ENCODE measurements around the gene PTK6. TPM values are rescaled to one million over a fixed set of nuclear protein-coding genes. Genes with fewer than 3 reads are reported as not detected.

PTK6 gene
- total RNA-seq, 2 donors from 2014 or later: 0.56 TPM; not detected in 1

DNA sequence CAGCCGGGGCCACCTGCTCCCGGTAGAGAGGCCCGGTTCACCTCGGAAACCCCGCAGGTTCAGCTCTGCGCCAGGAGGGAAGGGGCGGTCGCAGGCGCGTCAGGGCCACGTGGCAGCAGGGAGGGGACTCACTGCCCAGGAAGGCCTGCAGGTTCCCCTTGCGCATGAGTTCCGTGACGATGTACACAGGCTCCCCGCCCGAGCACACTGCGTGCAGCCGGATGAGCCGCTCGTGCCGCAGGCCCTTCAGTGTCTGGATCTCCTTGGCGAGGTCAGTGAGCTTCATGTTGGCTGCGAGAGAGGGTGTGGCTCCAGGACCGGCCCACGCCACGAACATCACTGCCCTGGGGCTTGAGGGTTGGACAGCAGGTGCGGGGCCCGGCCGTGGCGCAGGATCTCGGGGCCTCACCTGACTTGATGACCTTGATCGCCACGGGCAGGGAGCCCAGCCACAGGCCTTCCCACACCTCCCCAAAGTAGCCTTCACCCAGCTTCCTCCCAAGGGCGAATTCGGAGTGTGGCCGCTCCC, 4.9 kb upstream of the PTK6 start:
- Histone ChIP-seq H3K27ac (no peak overlapping the region), H3K4me3 (no peak overlapping the region), H3K27me3 (replicated peaks; ENCODE audit: insufficient read depth) (no peaks in the 10 kb centered on the region), H3K9me3 (no peaks in the 10 kb centered on the region), H3K36me3 (no peaks in the 10 kb centered on the region), H3K4me1 (ENCODE audit: control insufficient read depth in 1 of 2, low read depth in 2 of 2) (peaks cover 0 to 5% of the 10 kb centered on the region in 2 donors)
- ATAC-seq (ENCODE audit: insufficient number of reproducible peaks, low FRiP score, low read depth): no peak
- TF ChIP-seq, protein P1, sequence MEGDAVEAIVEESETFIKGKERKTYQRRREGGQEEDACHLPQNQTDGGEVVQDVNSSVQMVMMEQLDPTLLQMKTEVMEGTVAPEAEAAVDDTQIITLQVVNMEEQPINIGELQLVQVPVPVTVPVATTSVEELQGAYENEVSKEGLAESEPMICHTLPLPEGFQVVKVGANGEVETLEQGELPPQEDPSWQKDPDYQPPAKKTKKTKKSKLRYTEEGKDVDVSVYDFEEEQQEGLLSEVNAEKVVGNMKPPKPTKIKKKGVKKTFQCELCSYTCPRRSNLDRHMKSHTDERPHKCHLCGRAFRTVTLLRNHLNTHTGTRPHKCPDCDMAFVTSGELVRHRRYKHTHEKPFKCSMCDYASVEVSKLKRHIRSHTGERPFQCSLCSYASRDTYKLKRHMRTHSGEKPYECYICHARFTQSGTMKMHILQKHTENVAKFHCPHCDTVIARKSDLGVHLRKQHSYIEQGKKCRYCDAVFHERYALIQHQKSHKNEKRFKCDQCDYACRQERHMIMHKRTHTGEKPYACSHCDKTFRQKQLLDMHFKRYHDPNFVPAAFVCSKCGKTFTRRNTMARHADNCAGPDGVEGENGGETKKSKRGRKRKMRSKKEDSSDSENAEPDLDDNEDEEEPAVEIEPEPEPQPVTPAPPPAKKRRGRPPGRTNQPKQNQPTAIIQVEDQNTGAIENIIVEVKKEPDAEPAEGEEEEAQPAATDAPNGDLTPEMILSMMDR (IDR thresholded peaks at IDR 0.05): no peak
- no peak for DNase-seq (ENCODE audit: low spot score)

DNA sequence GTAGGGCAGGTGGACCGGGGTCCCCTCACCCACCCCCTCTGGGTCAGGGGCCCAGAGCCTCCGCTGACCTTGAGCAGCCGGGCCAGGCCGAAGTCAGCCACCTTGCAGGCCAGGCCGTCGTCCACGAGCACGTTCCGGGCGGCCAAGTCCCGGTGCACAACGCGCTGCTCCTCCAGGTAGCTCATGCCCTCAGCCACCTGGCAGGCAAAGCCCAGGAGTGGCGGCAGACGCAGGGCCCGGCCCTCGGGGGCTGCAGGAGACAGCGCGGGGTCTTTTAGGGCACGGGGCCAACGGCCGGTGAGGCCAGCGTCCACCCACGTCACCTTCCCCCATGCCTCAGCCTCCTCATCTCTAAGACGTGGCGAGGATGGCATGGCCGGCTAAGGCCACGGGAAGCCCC, 4.2 kb upstream of the PTK6 start:
- no peaks in the 10 kb centered on the region for H3K27me3 ChIP-seq (replicated peaks; ENCODE audit: insufficient read depth)
- TF ChIP-seq, protein P1 (IDR thresholded peaks at IDR 0.05): no peak
- H3K4me3 ChIP-seq: no peak overlapping the region
- H3K27ac ChIP-seq: no peak overlapping the region
- H3K9me3 ChIP-seq: no peaks in the 10 kb centered on the region
- no peak for ATAC-seq (ENCODE audit: insufficient number of reproducible peaks, low FRiP score, low read depth)
- peaks cover 0 to 5% of the 10 kb centered on the region in 2 donors for H3K4me1 ChIP-seq (ENCODE audit: control insufficient read depth in 1 of 2, low read depth in 2 of 2)
- no peak for DNase-seq (ENCODE audit: low spot score)
- H3K36me3 ChIP-seq: no peaks in the 10 kb centered on the region

DNA sequence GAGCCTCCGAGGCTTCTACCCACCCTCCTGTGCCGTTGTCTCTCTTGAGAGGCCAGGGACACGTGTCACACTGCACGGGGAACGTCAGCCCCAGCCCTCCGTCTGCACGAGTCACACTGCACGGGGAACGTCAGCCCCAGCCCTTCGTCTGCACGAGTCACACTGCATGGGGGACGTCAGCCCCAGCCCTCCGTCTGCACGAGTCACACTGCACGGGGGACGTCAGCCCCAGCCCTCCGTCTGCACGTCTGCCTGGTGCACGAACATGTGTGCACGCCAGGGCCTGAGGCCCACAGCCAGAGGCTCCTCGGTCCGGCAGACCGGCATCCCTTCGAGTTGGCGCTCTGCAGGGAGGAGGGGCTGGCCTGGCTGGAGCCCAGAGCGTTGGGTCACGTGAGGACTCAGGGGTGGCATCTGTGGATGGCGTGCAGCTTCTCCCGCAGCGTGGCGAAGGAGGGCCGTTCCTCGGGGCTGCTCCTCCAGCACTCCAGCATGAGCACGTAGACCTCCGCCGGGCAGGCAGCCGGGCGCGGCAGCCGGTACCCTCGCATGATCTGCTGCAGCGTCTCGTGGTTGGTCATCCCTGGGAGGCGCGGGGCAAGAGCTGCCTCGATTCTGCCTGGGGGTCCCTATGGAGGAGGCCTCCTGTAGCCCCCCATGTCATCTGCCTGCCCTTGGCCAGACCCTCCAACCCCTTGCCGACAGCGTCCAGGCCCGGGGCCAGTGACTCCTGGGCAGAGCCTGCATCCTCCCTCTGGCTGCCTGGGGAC, 3.4 kb upstream of the PTK6 start:
- no peak for DNase-seq (ENCODE audit: low spot score)
- Histone ChIP-seq H3K27me3 (replicated peaks; ENCODE audit: insufficient read depth) (no peaks in the 10 kb centered on the region), H3K4me1 (ENCODE audit: control insufficient read depth in 1 of 2, low read depth in 2 of 2) (peaks cover 0 to 5% of the 10 kb centered on the region in 2 donors)

DNA sequence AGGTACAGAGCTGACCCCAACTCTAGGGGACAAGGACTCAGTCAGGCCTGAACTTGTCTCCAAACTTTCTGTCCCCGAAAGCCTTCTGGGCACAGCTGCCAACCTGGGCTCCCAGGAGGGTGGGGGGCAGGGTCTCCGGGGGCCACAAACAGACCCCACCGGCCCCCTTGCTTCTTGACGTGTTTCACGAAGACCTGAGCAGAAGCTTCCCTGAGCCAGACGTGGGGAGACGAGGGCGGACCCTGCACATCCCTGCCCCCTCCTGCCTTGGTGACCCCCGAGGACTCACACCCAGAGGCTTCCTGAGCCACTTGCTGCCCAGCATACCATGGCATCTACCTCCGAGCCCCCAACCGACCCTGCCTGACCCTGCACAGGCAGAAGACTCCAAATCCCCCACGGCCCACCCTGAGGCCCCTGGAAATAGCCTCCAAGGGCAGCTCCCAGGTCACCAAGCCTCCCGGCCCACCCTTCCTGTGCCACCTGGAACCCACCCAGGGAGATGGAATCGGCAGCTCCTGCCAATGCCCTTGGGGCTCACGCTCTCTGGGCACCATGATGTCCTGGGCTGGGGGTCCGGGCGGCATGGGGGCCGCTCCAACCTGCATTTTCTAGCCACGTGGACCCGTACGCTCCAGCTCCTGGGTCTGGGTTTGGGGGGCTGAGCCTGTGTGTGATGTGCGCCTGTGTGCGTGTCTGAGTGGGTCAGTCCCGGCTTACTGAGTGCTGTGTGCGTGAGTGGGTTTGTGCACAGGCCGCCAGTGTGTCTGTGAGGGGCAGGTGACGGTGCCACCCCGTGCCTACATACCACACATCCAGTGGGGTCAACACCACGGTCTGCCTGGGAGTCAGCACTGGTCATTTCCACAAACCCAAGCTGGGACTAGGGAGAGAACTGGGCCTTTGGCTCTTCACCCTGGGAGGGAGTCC, 2.5 kb upstream of the PTK6 start:
- no peaks in the 10 kb centered on the region for H3K27me3 ChIP-seq (replicated peaks; ENCODE audit: insufficient read depth)
- no peak for DNase-seq (ENCODE audit: low spot score)
- H3K9me3 ChIP-seq: no peaks in the 10 kb centered on the region
- H3K27ac ChIP-seq: no peak overlapping the region
- peaks cover 0 to 5% of the 10 kb centered on the region in 2 donors for H3K4me1 ChIP-seq (ENCODE audit: control insufficient read depth in 1 of 2, low read depth in 2 of 2)
- H3K36me3 ChIP-seq: no peaks in the 10 kb centered on the region
- H3K4me3 ChIP-seq: no peak overlapping the region
- no peak for ATAC-seq (ENCODE audit: insufficient number of reproducible peaks, low FRiP score, low read depth)
- TF ChIP-seq, protein P1 (IDR thresholded peaks at IDR 0.05): no peak

More for the DNA sequence above, 3.4 kb upstream of the PTK6 start:
- Histone ChIP-seq H3K36me3 (no peaks in the 10 kb centered on the region), H3K4me3 (no peak overlapping the region), H3K27ac (no peak overlapping the region), H3K9me3 (no peaks in the 10 kb centered on the region)
- TF ChIP-seq, protein P1 (IDR thresholded peaks at IDR 0.05): no peak
- no peak for ATAC-seq (ENCODE audit: insufficient number of reproducible peaks, low FRiP score, low read depth)

DNA sequence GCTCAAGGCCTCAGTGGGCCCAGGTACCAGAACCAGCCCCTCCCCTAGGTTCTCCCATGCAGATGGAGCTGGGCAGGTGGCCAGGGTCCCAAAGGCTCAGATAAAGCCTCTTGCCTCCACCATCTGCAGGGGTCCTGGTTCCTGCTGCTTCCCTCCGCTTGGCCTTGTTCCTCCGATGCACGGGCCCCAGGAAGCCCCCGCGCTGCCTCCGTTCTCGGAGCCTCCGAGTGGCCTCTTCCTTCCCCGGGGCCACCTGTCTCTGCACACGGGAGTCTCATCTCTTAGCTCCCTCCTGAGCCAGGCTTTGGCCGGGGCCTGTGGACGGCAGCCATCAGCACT, 1.9 kb upstream of the PTK6 start:
- no peak overlapping the region for H3K4me3 ChIP-seq
- H3K36me3 ChIP-seq: no peaks in the 10 kb centered on the region
- no peak for ATAC-seq (ENCODE audit: insufficient number of reproducible peaks, low FRiP score, low read depth)
- H3K27me3 ChIP-seq (replicated peaks; ENCODE audit: insufficient read depth): no peaks in the 10 kb centered on the region
- TF ChIP-seq, protein P1 (IDR thresholded peaks at IDR 0.05): no peak
- H3K4me1 ChIP-seq (ENCODE audit: control insufficient read depth in 1 of 2, low read depth in 2 of 2): peaks cover 0 to 5% of the 10 kb centered on the region in 2 donors
- DNase-seq (ENCODE audit: low spot score): no peak
- H3K9me3 ChIP-seq: no peaks in the 10 kb centered on the region
- H3K27ac ChIP-seq: no peak overlapping the region
